ENCODE measurements around the gene CD99L2.

DNA sequence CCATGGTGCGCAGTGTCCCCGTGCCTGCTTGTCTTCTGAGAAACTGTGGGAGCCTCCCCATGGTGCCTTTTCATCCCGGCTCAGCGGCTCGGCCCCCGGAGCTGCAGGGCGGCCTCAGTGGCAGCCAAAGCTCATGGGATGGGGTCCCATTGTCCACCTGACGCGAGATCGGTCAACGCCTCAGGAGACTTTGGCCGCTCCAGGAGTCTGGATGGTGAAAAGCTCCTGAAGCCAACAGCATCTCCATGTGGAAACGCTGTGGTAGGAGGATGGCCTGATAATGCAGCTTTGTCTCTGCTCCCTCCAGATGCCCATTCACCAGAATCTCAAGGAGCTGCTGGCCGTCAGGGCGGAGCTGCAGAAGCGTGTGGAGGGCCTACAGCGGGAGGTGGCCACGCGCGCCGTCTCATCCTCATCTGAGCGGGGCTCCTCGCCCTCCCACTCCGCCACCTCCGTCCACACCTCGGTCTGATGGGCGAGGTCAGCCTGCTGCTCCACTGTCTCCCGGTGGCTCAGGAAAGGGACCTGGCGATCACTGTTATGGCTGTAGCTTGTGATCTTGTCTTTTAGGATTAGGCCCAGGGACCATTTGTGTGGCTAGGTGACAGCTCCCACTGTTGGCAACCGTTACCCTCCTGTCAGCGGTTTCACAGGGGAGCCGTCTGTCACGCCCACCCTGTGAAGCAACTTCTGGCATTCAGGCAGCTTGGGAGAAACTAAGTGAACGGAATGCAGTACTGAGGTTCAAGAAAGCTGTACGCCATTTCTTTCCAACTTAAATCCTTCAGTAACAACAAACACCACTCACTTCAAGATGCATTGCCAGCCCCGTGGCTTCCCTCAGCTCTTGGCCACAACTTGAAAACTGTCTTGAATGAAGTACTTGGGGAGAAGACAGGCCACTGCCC lies 136.0 kb downstream of the CD99L2 start:
- TF ChIP-seq CTCF (IDR thresholded peaks at IDR 0.05; ENCODE audit: low read depth, low read length, poor library complexity, severe bottlenecking) (no peak), EZH2phosphoT487 (IDR thresholded peaks at IDR 0.05; ENCODE audit: borderline replicate concordance, low read length) (no peak)
